ENCODE results near the gene B4GALT3. TPM values are rescaled to one million over a fixed set of nuclear protein-coding genes. Genes with fewer than 3 reads are reported as not detected.

B4GALT3 gene
- polyA plus RNA-seq (2011; rRNA removed), result 21.8 and 24.7 TPM in 2 replicates
- polyA minus RNA-seq (2011; rRNA and poly(A)+ RNA removed), result 13.8 and 21.5 TPM in 2 replicates

GRCh38 chr1:161177112-161177935 is at the start of gene B4GALT3:
Gene B4GALT3, minus strand, starts transcription at chr1:161177507. Its CDS starts 1,447 bp downstream, at chr1:161176060.
- H3K27me3 ChIP-seq (ENCODE audit: control insufficient read depth, insufficient read depth, low read length), result no peaks in the 10 kb centered on the region
- ChIA-PET POLR2A (interaction anchor here (0.7 kb wide), 1 partner anchor 25 kb away, joined by 3 read pairs; the partner anchor contains the start of gene NDUFS2), CTCF (interaction anchor here (0.7 to 1.9 kb wide), 2 partner anchors 15 to 145 kb away, joined by 6 to 15 read pairs; no protein-coding TSS in a partner anchor)
- H3K27ac ChIP-seq (ENCODE audit: low read depth, low read length), result peak within 1 kb of the TSS; percentile 47
- peak within 1 kb of the TSS; percentile 98 for H3K4me3 ChIP-seq (ENCODE audit: low read depth, low read length)
- DNase-seq (ENCODE audit: low read depth, low spot score), result no peak
- no peaks in the 10 kb centered on the region for H3K9me3 ChIP-seq (ENCODE audit: control insufficient read depth, insufficient read depth, low read length)
- TF ChIP-seq CTCF (IDR thresholded peaks at IDR 0.05; ENCODE audit: low read depth, low read length), result no peak

DNA sequence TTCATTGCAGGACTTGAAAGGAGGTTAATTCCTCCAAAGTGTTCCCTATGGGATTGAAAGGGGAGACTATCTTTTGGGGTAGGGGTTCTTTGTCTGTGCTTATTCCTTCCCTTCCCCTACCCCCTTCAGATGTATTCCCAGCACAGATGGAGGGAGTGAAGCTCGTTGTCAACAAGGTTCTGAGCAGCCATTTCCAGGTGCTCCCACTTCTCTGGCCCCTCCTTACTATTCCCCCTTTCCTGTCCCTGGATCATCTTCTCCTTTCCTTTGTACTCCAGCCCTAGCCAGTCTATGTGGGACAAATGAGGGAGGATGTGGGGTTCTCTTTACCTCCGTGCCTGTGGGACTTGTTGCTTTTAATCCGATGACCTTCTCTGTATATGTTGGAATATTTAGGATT is 49.5 kb upstream of the B4GALT3 start:
- Histone ChIP-seq H3K27ac (ENCODE audit: low read depth, low read length) (no peak overlapping the region), H3K4me3 (ENCODE audit: low read depth, low read length) (peak overlapping the region; percentile 97), H3K27me3 (ENCODE audit: control insufficient read depth, insufficient read depth, low read length) (no peaks in the 10 kb centered on the region), H3K9me3 (ENCODE audit: control insufficient read depth, insufficient read depth, low read length) (no peaks in the 10 kb centered on the region)
- ChIA-PET CTCF (interaction anchor here (0.6 to 8.9 kb wide), 35 partner anchors 9 to 515 kb away, joined by 3 to 197 read pairs (median 7); partner anchors contain the start of genes ADAMTS4, CFAP126, FCER1G and NDUFS2), POLR2A (interaction anchor here (1.9 kb wide), 1 partner anchor 30 kb away, joined by 13 read pairs; no protein-coding TSS in a partner anchor)
- no peak for DNase-seq (ENCODE audit: low read depth, low spot score)
- TF ChIP-seq CTCF (IDR thresholded peaks at IDR 0.05; ENCODE audit: low read depth, low read length), result no peak

DNA sequence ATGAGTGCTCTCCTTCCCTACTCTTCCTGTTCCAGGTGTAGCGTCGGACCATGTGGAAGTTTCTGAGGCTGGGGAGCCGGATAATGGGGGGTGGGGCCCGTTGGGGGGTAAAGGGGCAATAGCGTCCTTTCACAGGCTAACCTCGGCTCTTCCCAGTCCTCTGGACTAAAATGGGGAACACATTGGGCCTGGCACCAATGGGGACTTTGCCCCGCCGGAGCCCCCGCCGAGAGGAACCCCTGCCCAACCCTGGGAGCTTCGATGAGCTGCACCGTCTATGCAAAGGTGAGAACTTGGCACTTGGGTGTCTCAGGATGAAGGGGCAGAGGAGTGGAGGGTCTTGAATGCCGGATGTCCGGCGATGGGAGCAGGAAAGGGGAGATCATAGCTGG is 49.0 kb upstream of the B4GALT3 start:
- no peaks in the 10 kb centered on the region for H3K27me3 ChIP-seq (ENCODE audit: control insufficient read depth, insufficient read depth, low read length)
- peak overlapping the region; percentile 97 for H3K4me3 ChIP-seq (ENCODE audit: low read depth, low read length)
- no peaks in the 10 kb centered on the region for H3K9me3 ChIP-seq (ENCODE audit: control insufficient read depth, insufficient read depth, low read length)
- no peak for DNase-seq (ENCODE audit: low read depth, low spot score)
- ChIA-PET CTCF (interaction anchor here (0.6 to 8.9 kb wide), 40 partner anchors 10 to 1977 kb away, joined by 3 to 197 read pairs (median 6); partner anchors contain the start of genes ADAMTS4, CFAP126, FCER1G and NDUFS2), POLR2A (interaction anchor here (0.6 to 1.9 kb wide), 7 partner anchors 10 to 99 kb away, joined by 3 to 13 read pairs (median 7); partner anchors contain the start of genes NDUFS2 and SDHC)
- H3K27ac ChIP-seq (ENCODE audit: low read depth, low read length), result no peak overlapping the region
- TF ChIP-seq CTCF (IDR thresholded peaks at IDR 0.05; ENCODE audit: low read depth, low read length), result no peak

DNA sequence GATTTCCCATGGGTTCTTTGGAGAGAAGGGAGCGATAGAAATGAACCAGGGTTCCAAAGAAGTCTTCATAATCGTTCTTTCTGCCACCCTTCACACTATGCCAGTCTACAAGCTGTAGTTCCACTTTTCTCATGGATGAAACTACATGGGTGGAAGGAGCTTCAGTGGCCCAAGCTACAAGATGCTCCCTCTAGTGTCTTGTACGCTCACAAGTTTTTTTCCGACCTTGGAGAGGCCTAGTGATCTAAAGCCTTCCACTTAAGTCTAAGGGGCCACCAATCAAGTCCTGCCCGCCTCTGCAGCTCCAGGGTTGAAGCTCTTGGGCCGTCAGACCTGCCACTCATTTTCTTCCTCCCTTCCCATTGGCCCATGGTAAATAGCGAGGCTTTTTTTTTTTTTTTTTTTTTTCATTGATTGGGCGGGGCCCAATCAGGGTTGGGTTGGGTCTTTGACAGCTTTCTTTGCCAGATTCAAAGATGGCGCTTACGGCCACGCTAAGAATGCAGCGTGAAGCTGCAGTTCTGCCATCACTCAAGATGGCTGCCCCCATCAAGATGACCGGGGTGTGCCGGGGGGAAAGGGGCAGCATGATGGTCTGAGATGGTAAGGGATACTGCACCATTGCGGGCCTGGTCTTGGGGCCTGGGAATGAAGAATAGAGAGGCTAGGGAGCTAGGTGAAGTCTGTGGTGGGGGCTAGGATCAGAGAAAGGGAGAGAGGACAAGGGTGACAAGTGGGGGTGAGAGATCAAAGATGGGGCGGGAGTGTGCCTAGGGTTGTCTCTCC is 48.4 kb upstream of the B4GALT3 start, which contains the start of gene TOMM40L:
TOMM40L (plus strand) TSS at position 527 of the 786 bp plus-strand sequence. CDS start 430 bp downstream, outside the sequence.
- H3K27ac ChIP-seq (ENCODE audit: low read depth, low read length), result no peak within 1 kb of the TSS
- peak; percentile 100 for DNase-seq (ENCODE audit: low read depth, low spot score)
- H3K27me3 ChIP-seq (ENCODE audit: control insufficient read depth, insufficient read depth, low read length), result no peaks in the 10 kb centered on the region
- H3K9me3 ChIP-seq (ENCODE audit: control insufficient read depth, insufficient read depth, low read length), result no peaks in the 10 kb centered on the region
- peak; percentile 76 for TF ChIP-seq CTCF (IDR thresholded peaks at IDR 0.05; ENCODE audit: low read depth, low read length)
- ChIA-PET POLR2A (interaction anchor here (0.6 to 1.9 kb wide), 9 partner anchors 9 to 100 kb away, joined by 3 to 13 read pairs (median 5); partner anchors contain the start of genes NDUFS2 and SDHC), CTCF (interaction anchor here (0.6 to 8.9 kb wide), 45 partner anchors 9 to 1978 kb away, joined by 3 to 197 read pairs (median 6); partner anchors contain the start of genes ADAMTS4, CFAP126, FCER1G and NDUFS2)
- H3K4me3 ChIP-seq (ENCODE audit: low read depth, low read length), result peak within 1 kb of the TSS; percentile 97
